Liver (tissue), 3 donors: ENCODE data around the gene KIF14.

Experiments
- EGR1 ChIP-seq, 2 donors: IDR thresholded peaks; 2 replicates each; pipeline ENCODE4 v1.6.1; 2016 to 2018; ENCODE audit warnings: antibody characterized with exemption in 2 of 2, low read depth in 2 of 2
- GABPA ChIP-seq, 2 donors: IDR thresholded peaks in 1 of 2; conservative IDR thresholded peaks in 1 of 2; 2 replicates each; pipeline ENCODE4 v1.6.1; 2016; ENCODE audit warnings: antibody characterized with exemption in 2 of 2, mild to moderate bottlenecking in 1 of 2, moderate library complexity in 1 of 2
- HNF4G ChIP-seq: IDR thresholded peaks from 2 replicates; pipeline ENCODE4 v1.6.1; 2016; ENCODE audit warnings: antibody characterized with exemption
- JUND ChIP-seq, 2 donors: IDR thresholded peaks; 2 replicates each; pipeline ENCODE4 v1.6.1; 2016; ENCODE audit warnings: antibody characterized with exemption in 2 of 2
- RAD21 ChIP-seq, 2 donors: IDR thresholded peaks; 2 replicates each; pipeline ENCODE4 v1.6.1; 2016; ENCODE audit warnings: antibody characterized with exemption in 2 of 2, mild to moderate bottlenecking in 2 of 2
- RXRA ChIP-seq, 2 donors: IDR thresholded peaks; 2 replicates each; pipeline ENCODE4 v1.6.1; 2017 to 2018; ENCODE audit warnings: antibody characterized with exemption in 2 of 2, mild to moderate bottlenecking in 1 of 2
- SP1 ChIP-seq: IDR thresholded peaks from 2 replicates; pipeline ENCODE4 v1.6.1; 2018; ENCODE audit warnings: antibody characterized with exemption, mild to moderate bottlenecking
- TAF1 ChIP-seq: conservative IDR thresholded peaks from 2 replicates; pipeline ENCODE4 v1.6.1; 2016; ENCODE audit warnings: antibody characterized with exemption, mild to moderate bottlenecking
- YY1 ChIP-seq: IDR thresholded peaks from 2 replicates; pipeline ENCODE4 v1.6.1; 2016; ENCODE audit warnings: antibody characterized with exemption, mild to moderate bottlenecking
- TF ChIP-seq, protein P1 (sequence below): fragments of 150-350 bp; IDR thresholded peaks from 2 replicates; pipeline ENCODE4 v1.5.1; 2017; ENCODE audit warnings: improper control_type of control experiment, low read depth, low read length; ENCODE audit not compliant: missing input control
- TF ChIP-seq, protein P2 (sequence below): IDR thresholded peaks from 2 replicates; pipeline ENCODE4 v1.6.1; 2016; ENCODE audit warnings: antibody characterized with exemption
- TF ChIP-seq, protein P3 (sequence below): IDR thresholded peaks from 2 replicates; pipeline ENCODE4 v1.6.1; 2016; ENCODE audit warnings: antibody characterized with exemption
- TF ChIP-seq, protein P4 (sequence below): IDR thresholded peaks from 2 replicates; pipeline ENCODE4 v1.6.1; 2016; ENCODE audit warnings: antibody characterized with exemption
- TF ChIP-seq, protein P5 (sequence below): IDR thresholded peaks from 2 replicates; pipeline ENCODE4 v1.6.1; 2016; ENCODE audit warnings: antibody characterized with exemption, mild to moderate bottlenecking
- donor health status: healthy.
- donor health status: healthy.

DNA sequence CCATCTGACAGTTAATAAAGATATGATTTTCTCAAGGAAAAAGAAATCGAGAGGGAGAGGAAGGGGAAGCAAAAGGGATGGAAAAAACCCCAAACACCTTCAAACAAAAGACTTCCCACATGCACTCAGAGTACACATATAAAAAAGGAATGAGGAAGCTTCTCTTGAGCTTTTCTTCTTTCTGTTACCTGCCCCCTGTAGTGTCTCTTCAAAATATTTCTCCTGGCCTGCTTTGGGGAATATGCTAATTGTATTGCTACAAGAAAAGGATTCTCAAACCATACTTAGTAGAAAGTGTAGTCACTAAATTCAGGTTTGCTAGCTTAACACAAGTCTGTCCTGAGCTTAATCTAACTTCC is 58.7 kb downstream of the KIF14 start:
- no peak for TF ChIP-seq JUND (IDR thresholded peaks at IDR 0.05)
- TF ChIP-seq, protein P1, sequence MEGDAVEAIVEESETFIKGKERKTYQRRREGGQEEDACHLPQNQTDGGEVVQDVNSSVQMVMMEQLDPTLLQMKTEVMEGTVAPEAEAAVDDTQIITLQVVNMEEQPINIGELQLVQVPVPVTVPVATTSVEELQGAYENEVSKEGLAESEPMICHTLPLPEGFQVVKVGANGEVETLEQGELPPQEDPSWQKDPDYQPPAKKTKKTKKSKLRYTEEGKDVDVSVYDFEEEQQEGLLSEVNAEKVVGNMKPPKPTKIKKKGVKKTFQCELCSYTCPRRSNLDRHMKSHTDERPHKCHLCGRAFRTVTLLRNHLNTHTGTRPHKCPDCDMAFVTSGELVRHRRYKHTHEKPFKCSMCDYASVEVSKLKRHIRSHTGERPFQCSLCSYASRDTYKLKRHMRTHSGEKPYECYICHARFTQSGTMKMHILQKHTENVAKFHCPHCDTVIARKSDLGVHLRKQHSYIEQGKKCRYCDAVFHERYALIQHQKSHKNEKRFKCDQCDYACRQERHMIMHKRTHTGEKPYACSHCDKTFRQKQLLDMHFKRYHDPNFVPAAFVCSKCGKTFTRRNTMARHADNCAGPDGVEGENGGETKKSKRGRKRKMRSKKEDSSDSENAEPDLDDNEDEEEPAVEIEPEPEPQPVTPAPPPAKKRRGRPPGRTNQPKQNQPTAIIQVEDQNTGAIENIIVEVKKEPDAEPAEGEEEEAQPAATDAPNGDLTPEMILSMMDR = no peak
- TF ChIP-seq, protein P2, sequence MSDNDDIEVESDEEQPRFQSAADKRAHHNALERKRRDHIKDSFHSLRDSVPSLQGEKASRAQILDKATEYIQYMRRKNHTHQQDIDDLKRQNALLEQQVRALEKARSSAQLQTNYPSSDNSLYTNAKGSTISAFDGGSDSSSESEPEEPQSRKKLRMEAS = no peak
- no peak for TF ChIP-seq SP1
- TF ChIP-seq, protein P3, sequence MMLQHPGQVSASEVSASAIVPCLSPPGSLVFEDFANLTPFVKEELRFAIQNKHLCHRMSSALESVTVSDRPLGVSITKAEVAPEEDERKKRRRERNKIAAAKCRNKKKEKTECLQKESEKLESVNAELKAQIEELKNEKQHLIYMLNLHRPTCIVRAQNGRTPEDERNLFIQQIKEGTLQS = no peak
- TF ChIP-seq TAF1 = no peak
- TF ChIP-seq, protein P4, sequence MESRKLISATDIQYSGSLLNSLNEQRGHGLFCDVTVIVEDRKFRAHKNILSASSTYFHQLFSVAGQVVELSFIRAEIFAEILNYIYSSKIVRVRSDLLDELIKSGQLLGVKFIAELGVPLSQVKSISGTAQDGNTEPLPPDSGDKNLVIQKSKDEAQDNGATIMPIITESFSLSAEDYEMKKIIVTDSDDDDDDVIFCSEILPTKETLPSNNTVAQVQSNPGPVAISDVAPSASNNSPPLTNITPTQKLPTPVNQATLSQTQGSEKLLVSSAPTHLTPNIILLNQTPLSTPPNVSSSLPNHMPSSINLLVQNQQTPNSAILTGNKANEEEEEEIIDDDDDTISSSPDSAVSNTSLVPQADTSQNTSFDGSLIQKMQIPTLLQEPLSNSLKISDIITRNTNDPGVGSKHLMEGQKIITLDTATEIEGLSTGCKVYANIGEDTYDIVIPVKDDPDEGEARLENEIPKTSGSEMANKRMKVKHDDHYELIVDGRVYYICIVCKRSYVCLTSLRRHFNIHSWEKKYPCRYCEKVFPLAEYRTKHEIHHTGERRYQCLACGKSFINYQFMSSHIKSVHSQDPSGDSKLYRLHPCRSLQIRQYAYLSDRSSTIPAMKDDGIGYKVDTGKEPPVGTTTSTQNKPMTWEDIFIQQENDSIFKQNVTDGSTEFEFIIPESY = no peak
- TF ChIP-seq RXRA (IDR thresholded peaks at IDR 0.05) = no peak
- TF ChIP-seq YY1 = no peak
- TF ChIP-seq, protein P5, sequence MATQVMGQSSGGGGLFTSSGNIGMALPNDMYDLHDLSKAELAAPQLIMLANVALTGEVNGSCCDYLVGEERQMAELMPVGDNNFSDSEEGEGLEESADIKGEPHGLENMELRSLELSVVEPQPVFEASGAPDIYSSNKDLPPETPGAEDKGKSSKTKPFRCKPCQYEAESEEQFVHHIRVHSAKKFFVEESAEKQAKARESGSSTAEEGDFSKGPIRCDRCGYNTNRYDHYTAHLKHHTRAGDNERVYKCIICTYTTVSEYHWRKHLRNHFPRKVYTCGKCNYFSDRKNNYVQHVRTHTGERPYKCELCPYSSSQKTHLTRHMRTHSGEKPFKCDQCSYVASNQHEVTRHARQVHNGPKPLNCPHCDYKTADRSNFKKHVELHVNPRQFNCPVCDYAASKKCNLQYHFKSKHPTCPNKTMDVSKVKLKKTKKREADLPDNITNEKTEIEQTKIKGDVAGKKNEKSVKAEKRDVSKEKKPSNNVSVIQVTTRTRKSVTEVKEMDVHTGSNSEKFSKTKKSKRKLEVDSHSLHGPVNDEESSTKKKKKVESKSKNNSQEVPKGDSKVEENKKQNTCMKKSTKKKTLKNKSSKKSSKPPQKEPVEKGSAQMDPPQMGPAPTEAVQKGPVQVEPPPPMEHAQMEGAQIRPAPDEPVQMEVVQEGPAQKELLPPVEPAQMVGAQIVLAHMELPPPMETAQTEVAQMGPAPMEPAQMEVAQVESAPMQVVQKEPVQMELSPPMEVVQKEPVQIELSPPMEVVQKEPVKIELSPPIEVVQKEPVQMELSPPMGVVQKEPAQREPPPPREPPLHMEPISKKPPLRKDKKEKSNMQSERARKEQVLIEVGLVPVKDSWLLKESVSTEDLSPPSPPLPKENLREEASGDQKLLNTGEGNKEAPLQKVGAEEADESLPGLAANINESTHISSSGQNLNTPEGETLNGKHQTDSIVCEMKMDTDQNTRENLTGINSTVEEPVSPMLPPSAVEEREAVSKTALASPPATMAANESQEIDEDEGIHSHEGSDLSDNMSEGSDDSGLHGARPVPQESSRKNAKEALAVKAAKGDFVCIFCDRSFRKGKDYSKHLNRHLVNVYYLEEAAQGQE = no peak
- no peak for TF ChIP-seq RAD21 (IDR thresholded peaks at IDR 0.05)
- TF ChIP-seq GABPA (IDR thresholded peaks at IDR 0.05 in 1 of 2, conservative IDR thresholded peaks at IDR 0.05 in 1 of 2) = no peak
- TF ChIP-seq HNF4G = no peak
- TF ChIP-seq EGR1 (IDR thresholded peaks at IDR 0.05; ENCODE audit: low read depth in 2 of 2) = no peak
